Fibroblast of gingiva (primary cell): ENCODE data around the gene ZBTB48.

Experiments
- DNase-seq: peaks from one replicate; pipeline ENCODE4 v3.0.0-alpha.2; 2011; ENCODE audit warnings: low read depth

Gene ZBTB48

GRCh38 chr1:6572653-6573383, 7.0 kb upstream of the ZBTB48 start:
- DNase-seq, result no peak

DNA sequence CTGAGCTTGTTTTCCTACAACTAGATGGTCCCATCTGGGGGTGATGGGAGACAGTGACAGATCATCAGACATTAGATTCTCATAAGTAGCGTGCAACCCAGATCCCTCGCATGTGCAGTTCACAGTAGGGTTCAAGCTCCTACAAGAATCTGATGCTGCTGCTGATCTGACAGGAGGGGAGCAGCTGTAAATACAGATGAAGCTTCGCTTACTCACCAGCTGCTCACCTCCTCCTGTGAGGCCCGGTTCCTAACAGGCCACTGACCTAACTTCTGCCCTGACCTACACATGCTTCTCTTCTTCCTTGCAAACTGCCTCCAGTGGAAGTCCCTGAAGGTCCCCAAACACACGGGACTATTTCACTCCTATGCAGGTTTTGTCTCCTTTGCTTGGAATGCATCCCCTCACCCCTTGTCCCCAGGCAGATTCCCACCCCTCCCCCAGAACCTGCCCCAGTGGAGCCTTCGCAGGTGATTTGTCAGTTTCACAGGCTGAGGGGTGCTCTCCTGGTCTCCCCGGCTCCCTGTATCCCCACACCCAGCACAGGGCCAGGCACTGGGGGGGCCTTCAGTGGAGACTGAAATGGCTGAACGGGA, 5.7 kb upstream of the ZBTB48 start:
- no peak for DNase-seq

DNA sequence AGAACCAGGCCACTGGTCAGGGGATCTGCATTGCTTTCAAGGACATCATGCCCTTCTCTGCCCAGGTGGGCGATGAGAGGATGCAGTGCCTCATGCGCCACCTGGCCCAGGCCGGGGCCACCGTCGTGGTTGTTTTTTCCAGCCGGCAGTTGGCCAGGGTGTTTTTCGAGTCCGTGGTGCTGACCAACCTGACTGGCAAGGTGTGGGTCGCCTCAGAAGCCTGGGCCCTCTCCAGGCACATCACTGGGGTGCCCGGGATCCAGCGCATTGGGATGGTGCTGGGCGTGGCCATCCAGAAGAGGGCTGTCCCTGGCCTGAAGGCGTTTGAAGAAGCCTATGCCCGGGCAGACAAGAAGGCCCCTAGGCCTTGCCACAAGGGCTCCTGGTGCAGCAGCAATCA, 5.0 kb upstream of the ZBTB48 start:
- DNase-seq, result no peak

DNA sequence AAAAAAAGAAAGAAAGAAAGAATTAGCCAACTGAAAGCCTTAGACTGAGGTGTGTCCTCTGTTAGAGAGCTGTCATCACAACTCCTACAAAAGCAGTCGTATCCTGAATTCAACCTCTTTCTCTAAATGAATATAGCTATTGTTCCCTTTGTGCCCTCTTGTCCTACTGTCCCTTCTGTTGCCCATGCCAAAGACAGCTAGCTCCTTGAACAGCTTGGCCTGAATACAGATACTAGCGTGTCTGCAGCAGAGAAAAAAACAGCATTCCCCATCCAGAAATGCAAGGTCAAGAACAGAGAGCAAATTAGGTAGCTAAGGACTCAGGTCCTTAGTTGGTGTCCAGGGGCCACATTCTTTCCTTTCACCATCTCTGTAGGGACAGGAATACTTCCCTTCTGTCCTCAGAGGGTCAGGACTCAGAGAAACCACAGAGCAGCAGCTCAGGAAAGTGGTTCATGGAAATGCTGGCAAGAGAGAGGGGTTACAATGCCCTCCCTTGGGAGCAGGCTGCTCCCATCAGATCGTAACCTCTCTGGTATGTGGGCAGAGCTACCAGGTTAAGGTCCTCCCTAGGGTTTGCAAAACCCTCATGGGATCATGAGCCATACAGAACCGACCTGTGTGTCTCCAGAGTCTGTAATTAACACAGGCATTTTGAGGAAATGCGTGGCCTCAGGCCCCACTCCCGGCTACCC, 1.8 kb upstream of the ZBTB48 start:
- no peak for DNase-seq

- no peak for DNase-seq
Measured at GRCh38 chr1:6578624-6579373, 995 bp upstream of the ZBTB48 start.

- no peak for DNase-seq
Measured at GRCh38 chr1:6580119-6580592, 362 bp downstream of the ZBTB48 start.

GRCh38 chr1:6580593-6581409, 1.0 kb downstream of the ZBTB48 start:
- DNase-seq, result no peak

DNA sequence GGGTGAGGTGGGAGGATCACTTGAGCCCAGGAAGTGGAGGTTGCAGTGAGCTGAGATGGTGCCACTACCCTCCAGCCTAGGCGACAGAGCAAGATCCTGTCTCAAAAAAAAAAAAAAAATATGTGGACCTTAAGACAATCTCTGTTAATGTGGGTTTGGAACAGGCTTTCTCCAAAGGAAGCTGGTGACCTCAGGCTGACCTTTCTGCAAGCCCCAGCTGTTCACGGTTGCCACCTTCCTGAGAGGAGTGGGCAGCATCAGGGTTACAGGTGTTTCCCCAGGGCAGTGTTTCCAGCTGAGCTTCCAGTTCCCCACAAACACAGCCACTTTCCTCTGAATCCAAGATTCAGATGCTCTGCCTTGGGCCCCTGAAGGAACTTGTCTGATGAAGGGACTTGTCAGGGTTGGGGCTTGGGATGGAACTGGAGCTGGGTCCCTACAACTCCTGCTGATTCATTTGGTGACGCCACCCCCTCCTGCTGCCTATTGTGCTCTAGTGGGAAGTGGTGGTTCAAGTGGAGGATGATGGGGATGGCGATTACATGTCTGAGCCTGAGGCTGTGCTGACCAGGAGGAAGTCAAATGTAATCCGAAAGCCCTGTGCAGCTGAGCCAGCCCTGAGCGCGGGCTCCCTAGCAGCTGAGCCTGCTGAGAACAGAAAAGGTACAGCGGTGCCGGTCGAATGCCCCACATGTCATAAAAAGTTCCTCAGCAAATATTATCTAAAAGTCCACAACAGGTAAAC, 1.9 kb downstream of the ZBTB48 start:
- DNase-seq, result no peak

DNA sequence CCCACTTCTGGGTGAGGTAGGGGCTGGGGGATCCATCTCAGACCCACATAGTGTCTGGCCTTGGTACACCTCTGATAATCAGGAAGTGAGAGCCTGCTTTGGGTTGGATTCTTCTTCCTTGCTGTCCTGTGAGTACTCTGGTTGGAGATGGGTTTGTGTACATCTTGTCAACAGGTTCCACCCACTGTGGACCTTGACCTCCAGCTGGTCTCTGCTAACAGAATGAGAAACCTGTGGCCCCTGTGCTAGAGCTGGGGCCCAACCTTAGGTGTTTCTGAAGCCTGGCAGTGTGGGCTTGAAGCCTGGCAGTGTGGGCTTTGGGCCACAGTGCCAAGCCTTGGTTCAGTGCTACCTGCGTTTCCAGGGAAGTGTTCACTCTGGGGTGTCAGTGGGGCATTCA, 2.6 kb downstream of the ZBTB48 start:
- no peak for DNase-seq

GRCh38 chr1:6584126-6585080, 4.6 kb downstream of the ZBTB48 start:
- no peak for DNase-seq

- DNase-seq, result no peak
Measured at GRCh38 chr1:6585081-6585722, 5.4 kb downstream of the ZBTB48 start.

DNA sequence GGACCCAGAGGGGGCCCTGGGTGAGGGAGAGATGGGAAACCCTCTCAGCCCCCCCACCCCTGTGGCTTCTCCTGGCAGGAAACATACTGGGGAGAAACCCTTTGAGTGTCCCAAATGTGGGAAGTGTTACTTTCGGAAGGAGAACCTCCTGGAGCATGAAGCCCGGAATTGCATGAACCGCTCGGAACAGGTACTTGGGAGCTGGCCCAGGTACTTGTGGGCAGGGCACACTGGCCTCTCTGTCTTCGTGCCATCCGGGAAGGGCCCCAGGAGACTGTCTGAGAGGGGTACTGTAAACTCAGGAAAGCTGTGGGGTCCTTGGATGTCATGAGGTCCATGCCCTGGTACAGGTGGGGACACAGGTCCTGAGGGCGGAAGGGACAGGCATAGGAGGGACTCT, 6.0 kb downstream of the ZBTB48 start:
- no peak for DNase-seq

DNA sequence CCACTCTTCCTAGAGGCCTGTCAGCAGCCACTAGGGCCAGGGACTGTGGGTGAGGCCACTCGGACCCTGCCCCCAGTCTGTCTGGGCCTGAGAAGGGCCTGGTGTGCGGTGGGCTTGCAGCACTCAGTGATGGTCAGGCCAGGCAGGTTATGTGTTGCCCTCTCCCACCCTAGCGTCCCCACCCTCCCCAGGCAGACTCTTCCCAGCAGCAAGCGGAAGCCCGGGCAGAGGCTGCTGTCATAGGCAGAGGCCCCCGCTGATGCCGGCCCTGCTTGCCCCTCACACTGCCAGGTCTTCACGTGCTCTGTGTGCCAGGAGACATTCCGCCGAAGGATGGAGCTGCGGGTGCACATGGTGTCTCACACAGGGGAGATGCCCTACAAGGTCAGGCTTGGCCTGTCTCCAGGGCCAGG, 6.6 kb downstream of the ZBTB48 start:
- DNase-seq, result no peak

DNA sequence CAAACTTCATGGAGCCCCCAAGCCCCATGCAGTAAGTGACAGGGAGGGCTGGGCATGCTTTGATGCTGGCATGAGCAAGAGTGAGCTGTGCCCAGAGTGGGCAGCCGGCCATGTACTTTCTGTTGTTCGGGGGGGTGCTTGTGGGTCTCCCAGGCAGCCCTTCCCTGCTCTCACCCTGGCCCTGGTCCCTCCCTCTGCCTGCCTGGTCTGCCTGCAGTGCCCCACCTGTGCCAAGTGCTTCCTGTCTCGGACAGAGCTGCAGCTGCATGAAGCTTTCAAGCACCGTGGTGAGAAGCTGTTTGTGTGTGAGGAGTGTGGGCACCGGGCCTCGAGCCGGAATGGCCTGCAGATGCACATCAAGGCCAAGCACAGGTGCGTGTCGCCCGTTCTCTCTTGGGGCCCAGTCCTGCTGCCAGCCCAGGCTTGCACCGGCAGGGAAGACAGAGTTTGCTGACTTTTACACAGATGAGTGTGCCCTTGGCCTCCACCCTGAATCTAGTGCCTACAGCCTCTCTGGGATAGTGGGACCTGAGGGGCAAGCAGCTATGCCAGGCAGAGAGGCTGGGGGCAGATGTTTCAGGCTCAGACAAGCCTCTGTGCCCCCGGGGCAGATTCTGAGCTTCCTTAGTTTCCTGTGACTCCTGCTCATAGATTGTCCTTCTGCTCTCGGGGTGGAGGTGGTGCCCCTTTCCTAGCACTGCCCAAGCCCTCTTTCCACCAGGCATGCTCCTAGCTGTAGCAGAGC, 7.6 kb downstream of the ZBTB48 start:
- DNase-seq, result no peak

DNA sequence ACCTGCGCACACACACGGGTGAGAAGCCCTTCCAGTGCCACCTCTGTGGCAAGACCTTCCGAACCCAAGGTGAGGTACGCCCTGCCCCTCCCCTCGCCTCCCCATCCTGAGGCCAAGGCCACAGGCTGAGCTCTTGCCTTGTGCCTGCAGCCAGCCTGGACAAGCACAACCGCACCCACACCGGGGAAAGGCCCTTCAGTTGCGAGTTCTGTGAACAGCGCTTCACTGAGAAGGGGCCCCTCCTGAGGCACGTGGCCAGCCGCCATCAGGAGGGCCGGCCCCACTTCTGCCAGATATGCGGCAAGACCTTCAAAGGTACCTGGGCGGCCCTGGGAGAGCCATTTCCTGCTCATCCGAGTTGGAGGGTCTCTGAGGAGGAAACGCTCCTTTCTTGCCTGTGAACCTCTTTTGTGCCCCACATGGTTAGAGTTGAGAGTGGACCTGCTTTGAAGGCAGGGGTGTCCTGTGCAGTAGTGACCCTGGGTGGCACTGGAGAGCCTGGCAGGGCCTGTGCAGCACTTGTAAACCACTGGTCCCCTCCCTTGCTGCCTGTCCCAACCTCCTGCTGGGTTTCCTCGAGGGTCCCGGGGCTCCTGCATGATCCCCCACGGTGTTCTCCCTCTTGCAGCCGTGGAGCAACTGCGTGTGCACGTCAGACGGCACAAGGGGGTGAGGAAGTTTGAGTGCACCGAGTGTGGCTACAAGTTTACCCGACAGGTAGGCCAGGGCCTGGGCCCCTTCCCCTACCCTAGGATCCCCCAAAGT, 8.5 kb downstream of the ZBTB48 start:
- no peak for DNase-seq

DNA sequence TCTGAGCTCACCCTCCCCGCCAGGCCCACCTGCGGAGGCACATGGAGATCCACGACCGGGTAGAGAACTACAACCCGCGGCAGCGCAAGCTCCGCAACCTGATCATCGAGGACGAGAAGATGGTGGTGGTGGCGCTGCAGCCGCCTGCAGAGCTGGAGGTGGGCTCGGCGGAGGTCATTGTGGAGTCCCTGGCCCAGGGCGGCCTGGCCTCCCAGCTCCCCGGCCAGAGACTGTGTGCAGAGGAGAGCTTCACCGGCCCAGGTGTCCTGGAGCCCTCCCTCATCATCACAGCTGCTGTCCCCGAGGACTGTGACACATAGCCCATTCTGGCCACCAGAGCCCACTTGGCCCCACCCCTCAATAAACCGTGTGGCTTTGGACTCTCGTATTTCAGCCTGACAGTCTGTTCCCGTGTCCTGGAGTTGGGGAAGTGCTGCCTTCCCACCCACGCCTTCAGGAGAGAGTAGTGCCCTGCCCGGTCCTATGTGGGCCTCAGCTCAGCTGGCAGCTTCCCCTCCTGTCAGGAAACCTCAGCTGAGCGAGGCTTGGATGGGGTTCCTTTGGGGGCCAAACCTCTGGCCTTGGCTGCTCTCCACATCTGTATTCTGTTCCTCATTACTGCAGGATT, 9.2 kb downstream of the ZBTB48 start:
- DNase-seq, result no peak

DNA sequence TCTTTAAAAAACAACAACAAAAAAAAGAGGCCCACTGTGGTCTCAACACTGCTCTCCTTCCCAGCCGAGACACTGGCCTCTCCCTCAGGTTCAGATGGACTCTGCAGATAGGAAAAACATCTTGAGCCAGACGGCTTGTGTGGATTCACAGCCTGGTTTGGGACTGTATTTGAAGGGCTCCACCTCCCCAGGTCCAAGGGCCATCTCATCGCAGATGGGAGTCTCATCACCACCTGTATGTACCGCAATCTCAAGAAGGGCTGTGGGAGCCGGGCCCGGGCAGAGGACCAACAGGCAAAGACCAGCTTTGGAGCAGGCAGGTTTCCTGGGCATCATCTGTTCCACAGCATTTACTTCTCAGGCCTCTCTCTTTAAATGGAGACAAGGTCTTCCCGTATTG, 10.3 kb downstream of the ZBTB48 start:
- no peak for DNase-seq
